AG09319 (cell line): ENCODE measurements around the gene FEN1.
A peak's percentile ranks its signal among the peaks of the same experiment; 100 is the strongest.

Experiments
- DNase-seq: peaks from one replicate; pipeline ENCODE4 v3.0.0-alpha.2; 2010; ENCODE audit warnings: low read depth; ENCODE audit errors: extremely low read depth
- CTCF ChIP-seq: IDR thresholded peaks from 2 replicates; pipeline ENCODE4 v1.5.1; 2011; ENCODE audit warnings: low read depth, mild to moderate bottlenecking, inconsistent platforms, low read length, moderate library complexity

The FEN1 gene

GRCh38 chr11:61812736-61813411, 20.2 kb downstream of the FEN1 start:
- no peak for DNase-seq
- TF ChIP-seq CTCF, result no peak

- DNase-seq, result no peak
- no peak for TF ChIP-seq CTCF
Measured at GRCh38 chr11:61814247-61814957, 21.7 kb downstream of the FEN1 start.

GRCh38 chr11:61814958-61815789, 22.5 kb downstream of the FEN1 start:
- no peak for TF ChIP-seq CTCF
- peak; percentile 93 for DNase-seq

- no peak; the same call in 1 of the 2 replicates for TF ChIP-seq CTCF
- DNase-seq, result no peak
Measured at GRCh38 chr11:61815790-61816735, 23.4 kb downstream of the FEN1 start.

- peak; percentile 87 for DNase-seq
- TF ChIP-seq CTCF, result peak; percentile 60
Measured at GRCh38 chr11:61816736-61817455, 24.2 kb downstream of the FEN1 start, which contains the start of gene FADS1. FADS1 (minus strand) TSS chr11:61817003; CDS start chr11:61816929, 74 bp downstream.

GRCh38 chr11:61817471-61818202, 24.9 kb downstream of the FEN1 start:
- no peak for DNase-seq
- no peak for TF ChIP-seq CTCF
